A673 (cell line): Measurements from ENCODE around the gene CALR. TPM values are rescaled to one million over a fixed set of nuclear protein-coding genes. Genes with fewer than 3 reads are reported as not detected.

Source experiments
- BruUV-seq: library from RNA; stranded (reverse); fragments of 400-500 nt; replicated peaks from 2 replicates; lab custom pipeline; 2021; lab: Mats Ljungman, UMichigan
- CTCF ChIA-PET: fragments of 300-600 bp; sonication (Branson Sonifier 250); formaldehyde crosslinking; loops from one replicate; lab custom pipeline; 2022; ENCODE audit warnings: antibody characterized with exemption; lab: Charles Lee
- POLR2A ChIA-PET: fragments of 300-600 bp; sonication (Branson Sonifier 250); formaldehyde crosslinking; loops from one replicate; lab custom pipeline; 2022; ENCODE audit warnings: antibody characterized with exemption; ENCODE audit not compliant: low non-redundant PET; lab: Charles Lee
- DNase-seq: peaks from one replicate; pipeline ENCODE4 v3.0.0-alpha.2; 2015; ENCODE audit warnings: low spot score
- H3K27ac ChIP-seq: fragments of 200-600 bp; sonication (generic); 2 replicates; pipeline ENCODE4 v1.5.1; 2016; ENCODE audit warnings: mixed run types, low read depth, mild to moderate bottlenecking, mixed read lengths, antibody characterized with exemption, low read length; ENCODE audit not compliant: poor library complexity, severe bottlenecking
- H3K27me3 ChIP-seq: fragments of 200-600 bp; sonication (generic); replicated peaks from 2 replicates; pipeline ENCODE4 v1.6.1; 2017; ENCODE audit warnings: mixed run types, low read depth, mild to moderate bottlenecking, mixed read lengths, antibody characterized with exemption, low read length; ENCODE audit not compliant: insufficient read depth, poor library complexity
- H3K36me3 ChIP-seq: fragments of 200-600 bp; sonication (generic); 2 replicates; pipeline ENCODE4 v1.6.1; 2016; ENCODE audit warnings: mixed run types, mild to moderate bottlenecking, mixed read lengths, antibody characterized with exemption, low read length; ENCODE audit not compliant: insufficient read depth, poor library complexity, severe bottlenecking
- H3K4me1 ChIP-seq: fragments of 200-600 bp; sonication (generic); 2 replicates; pipeline ENCODE4 v1.6.1; 2017; ENCODE audit warnings: mixed run types, mild to moderate bottlenecking, mixed read lengths, antibody characterized with exemption, low read length; ENCODE audit not compliant: insufficient read depth, poor library complexity, severe bottlenecking
- H3K4me3 ChIP-seq: fragments of 200-600 bp; sonication (generic); 2 replicates; pipeline ENCODE4 v1.5.1; 2016; ENCODE audit warnings: low read depth, mixed run types, mild to moderate bottlenecking, mixed read lengths, low read length; ENCODE audit not compliant: poor library complexity, severe bottlenecking
- H3K9me3 ChIP-seq: fragments of 200-600 bp; sonication (generic); 2 replicates; pipeline ENCODE4 v1.6.1; 2016; ENCODE audit warnings: mixed run types, low read depth, mild to moderate bottlenecking, mixed read lengths, antibody characterized with exemption, low read length; ENCODE audit not compliant: poor library complexity, severe bottlenecking
- EZH2 ChIP-seq: fragments of 200-600 bp; sonication (generic); IDR thresholded peaks from 2 replicates; pipeline ENCODE4 v1.6.1; 2017; ENCODE audit warnings: borderline replicate concordance, low read depth, mild to moderate bottlenecking, mixed read lengths, antibody characterized with exemption, low read length; ENCODE audit not compliant: poor library complexity, severe bottlenecking
- intact Hi-C: fragments of 100-400 bp; cut with micrococcal nuclease; formaldehyde crosslinking; loops from one replicate; pipeline ENCODE4 v1.10.0; 2022; ENCODE audit not compliant: unreplicated experiment
- total RNA-seq: library from RNA; stranded (reverse); gene quantifications from 2 replicates; pipeline ENCODE4 v1.2.3, GENCODE V29; 2021
- TF ChIP-seq, protein P1 (sequence below): fragments of 300-800, 200-600 bp; sonication (generic); conservative IDR thresholded peaks from 2 replicates; pipeline ENCODE4 v1.5.1; 2017; ENCODE audit warnings: low read depth, mild to moderate bottlenecking, antibody characterized with exemption, low read length, moderate library complexity, mixed read lengths

Gene CALR
- total RNA-seq, 1 experiment from 2014 or later = 994 TPM

DNA sequence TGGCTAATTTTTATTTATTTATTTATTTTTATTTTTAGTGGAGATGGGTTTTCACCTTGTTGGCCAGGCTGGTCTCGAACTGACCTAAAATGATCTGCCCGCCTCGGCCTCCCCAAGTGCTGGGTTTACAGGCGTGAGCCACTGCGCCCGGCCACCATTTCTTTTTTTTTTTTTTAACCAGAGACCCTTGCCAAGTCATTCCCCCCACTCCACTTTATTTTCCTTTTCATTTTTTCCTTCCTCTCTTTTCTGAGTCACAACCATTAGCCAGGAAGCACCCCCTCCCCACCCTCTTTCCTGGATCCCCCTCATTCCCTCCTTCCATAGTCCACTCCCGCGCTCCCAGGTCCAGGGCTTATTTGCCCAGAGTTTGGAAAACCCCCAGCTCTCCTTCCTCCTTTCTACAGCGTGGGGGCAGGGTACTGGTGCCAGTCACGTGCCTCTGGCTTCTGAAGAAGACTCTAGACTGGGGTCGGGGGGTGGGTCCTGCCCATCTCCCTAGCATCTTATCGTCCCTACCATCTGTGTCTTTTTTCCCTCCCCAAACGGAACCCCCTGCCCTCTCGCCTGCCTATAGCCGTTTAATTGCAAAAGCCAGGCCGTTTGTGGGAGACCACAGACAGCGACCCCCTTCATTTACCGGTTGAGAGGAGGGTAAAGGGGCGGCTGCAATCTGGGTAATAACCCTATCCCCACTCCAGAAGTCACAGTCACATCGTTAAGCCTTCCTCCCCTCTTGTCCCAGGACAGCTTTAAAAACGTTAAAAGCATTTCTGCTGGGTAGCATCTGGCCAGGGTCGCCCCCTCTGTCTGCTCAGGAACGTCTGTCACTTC lies 1.1 kb upstream of the CALR start:
- Histone ChIP-seq H3K9me3 (no peaks in the 10 kb centered on the region), H3K4me3 (peak overlapping the region; percentile 91), H3K36me3 (peaks cover 36% of the 10 kb centered on the region), H3K27ac (peak overlapping the region; percentile 95), H3K4me1 (peaks cover 34% of the 10 kb centered on the region), H3K27me3 (no peaks in the 10 kb centered on the region)
- intact Hi-C loops = no loop called here
- ChIA-PET POLR2A (no interaction called here), CTCF (interaction anchor here (0.6 to 0.7 kb wide), 2 partner anchors 15 to 161 kb away, joined by 3 to 12 read pairs; no protein-coding TSS in a partner anchor)
- no peak for TF ChIP-seq EZH2
- TF ChIP-seq, protein P1, sequence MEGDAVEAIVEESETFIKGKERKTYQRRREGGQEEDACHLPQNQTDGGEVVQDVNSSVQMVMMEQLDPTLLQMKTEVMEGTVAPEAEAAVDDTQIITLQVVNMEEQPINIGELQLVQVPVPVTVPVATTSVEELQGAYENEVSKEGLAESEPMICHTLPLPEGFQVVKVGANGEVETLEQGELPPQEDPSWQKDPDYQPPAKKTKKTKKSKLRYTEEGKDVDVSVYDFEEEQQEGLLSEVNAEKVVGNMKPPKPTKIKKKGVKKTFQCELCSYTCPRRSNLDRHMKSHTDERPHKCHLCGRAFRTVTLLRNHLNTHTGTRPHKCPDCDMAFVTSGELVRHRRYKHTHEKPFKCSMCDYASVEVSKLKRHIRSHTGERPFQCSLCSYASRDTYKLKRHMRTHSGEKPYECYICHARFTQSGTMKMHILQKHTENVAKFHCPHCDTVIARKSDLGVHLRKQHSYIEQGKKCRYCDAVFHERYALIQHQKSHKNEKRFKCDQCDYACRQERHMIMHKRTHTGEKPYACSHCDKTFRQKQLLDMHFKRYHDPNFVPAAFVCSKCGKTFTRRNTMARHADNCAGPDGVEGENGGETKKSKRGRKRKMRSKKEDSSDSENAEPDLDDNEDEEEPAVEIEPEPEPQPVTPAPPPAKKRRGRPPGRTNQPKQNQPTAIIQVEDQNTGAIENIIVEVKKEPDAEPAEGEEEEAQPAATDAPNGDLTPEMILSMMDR = no peak
- DNase-seq = peak; percentile 70
- BruUV-seq = no TSS peak

DNA sequence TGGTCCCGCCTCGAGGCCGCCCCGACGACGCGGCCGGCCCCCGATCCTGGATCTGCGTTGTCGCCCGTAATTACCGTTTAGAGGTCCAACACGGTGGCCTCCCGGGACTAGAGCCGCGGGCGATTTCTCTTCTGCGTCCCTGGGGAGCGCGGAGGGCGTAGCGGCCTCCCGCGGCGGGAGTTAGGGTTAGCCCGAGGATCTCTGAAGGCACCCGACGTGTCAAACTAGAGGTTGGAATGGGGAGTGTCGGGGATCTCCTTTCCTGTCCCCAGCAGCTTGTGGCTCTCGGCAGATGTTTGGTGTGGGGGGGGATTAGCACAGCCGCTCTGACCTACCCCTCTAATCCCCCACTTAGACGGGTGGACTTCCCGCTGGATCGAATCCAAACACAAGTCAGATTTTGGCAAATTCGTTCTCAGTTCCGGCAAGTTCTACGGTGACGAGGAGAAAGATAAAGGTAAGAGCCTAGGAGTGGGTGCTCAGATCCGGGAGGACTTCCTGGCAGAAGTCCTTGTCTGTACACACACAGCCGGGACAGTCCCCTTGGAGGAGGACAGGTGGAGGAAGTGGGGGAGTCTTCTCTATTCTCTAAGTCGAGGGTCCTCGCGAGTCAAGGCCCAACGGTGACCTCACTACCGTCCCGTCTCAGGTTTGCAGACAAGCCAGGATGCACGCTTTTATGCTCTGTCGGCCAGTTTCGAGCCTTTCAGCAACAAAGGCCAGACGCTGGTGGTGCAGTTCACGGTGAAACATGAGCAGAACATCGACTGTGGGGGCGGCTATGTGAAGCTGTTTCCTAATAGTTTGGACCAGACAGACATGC lies 581 bp downstream of the CALR start:
- TSS peak; percentile 72 for BruUV-seq
- H3K27me3 ChIP-seq = no peaks in the 10 kb centered on the region
- peaks cover 32% of the 10 kb centered on the region for H3K4me1 ChIP-seq
- intact Hi-C loops = no loop called here
- TF ChIP-seq, protein P1 = 0 out of 2 replicates have a peak, but pooled peaks have one; percentile 18
- no peak for TF ChIP-seq EZH2
- POLR2A ChIA-PET = no interaction called here
- no peak for DNase-seq
- H3K36me3 ChIP-seq = peaks cover 52% of the 10 kb centered on the region
- no peaks in the 10 kb centered on the region for H3K9me3 ChIP-seq
- CTCF ChIA-PET = no interaction called here
- H3K27ac ChIP-seq = peak overlapping the region; percentile 95
- H3K4me3 ChIP-seq = peak overlapping the region; percentile 91

DNA sequence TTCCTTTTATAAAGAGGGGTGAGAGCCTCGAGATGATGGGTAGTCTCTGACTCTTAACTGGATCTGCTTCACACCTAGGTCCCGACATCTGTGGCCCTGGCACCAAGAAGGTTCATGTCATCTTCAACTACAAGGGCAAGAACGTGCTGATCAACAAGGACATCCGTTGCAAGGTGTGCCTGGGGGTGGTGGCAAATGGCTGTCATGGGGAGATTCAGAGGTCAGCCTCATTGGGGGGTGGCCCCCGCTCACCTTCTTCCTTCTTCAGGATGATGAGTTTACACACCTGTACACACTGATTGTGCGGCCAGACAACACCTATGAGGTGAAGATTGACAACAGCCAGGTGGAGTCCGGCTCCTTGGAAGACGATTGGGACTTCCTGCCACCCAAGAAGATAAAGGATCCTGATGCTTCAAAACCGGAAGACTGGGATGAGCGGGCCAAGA lies 1.6 kb downstream of the CALR start:
- ChIA-PET CTCF (no interaction called here), POLR2A (no interaction called here)
- H3K4me1 ChIP-seq = peaks cover 32% of the 10 kb centered on the region
- H3K27me3 ChIP-seq = no peaks in the 10 kb centered on the region
- TF ChIP-seq EZH2 = no peak
- TF ChIP-seq, protein P1 = no peak
- peaks cover 62% of the 10 kb centered on the region for H3K36me3 ChIP-seq
- H3K9me3 ChIP-seq = no peaks in the 10 kb centered on the region
- DNase-seq = no peak
- peak overlapping the region; percentile 95 for H3K27ac ChIP-seq
- peak overlapping the region; percentile 91 for H3K4me3 ChIP-seq
- intact Hi-C loops = no loop called here
- no TSS peak for BruUV-seq
